ENCODE results near the gene BOD1L1. TPM values are rescaled to one million over a fixed set of nuclear protein-coding genes. Genes with fewer than 3 reads are reported as not detected.

The BOD1L1 gene
- total RNA-seq, 4 donors from 2014 or later, result 36.9 to 74.1 (median 49.6) TPM

- intact Hi-C loops (cut with DNase I), result no loop called here
- DNase-seq, result no peak
- no peaks in the 10 kb centered on the region for H3K9me3 ChIP-seq
- H3K36me3 ChIP-seq, result no peaks in the 10 kb centered on the region
- TF ChIP-seq CTCF (IDR thresholded peaks at IDR 0.05) (no peak), POLR2A (IDR thresholded peaks at IDR 0.05) (no peak)
- no peaks in the 10 kb centered on the region for H3K4me1 ChIP-seq
- WGBS, 2 donors, result 62 to 75% methylated on average over 3 of the region's 3 CpGs
- peak overlapping the region in 1 of 3 donors; percentile 39 for H3K4me3 ChIP-seq (replicated peaks in 1 of 3)
- no peaks in the 10 kb centered on the region for H3K27me3 ChIP-seq
- H3K27ac ChIP-seq, result no peak overlapping the region
Measured at GRCh38 chr4:13653766-13654161, 26.2 kb upstream of the BOD1L1 start.

GRCh38 chr4:13647031-13647430, 19.5 kb upstream of the BOD1L1 start:
- no peak for DNase-seq
- H3K36me3 ChIP-seq, result no peaks in the 10 kb centered on the region
- TF ChIP-seq POLR2A (IDR thresholded peaks at IDR 0.05) (no peak), CTCF (IDR thresholded peaks at IDR 0.05) (no peak)
- no peaks in the 10 kb centered on the region for H3K27me3 ChIP-seq
- H3K9me3 ChIP-seq, result no peaks in the 10 kb centered on the region
- H3K27ac ChIP-seq, result no peak overlapping the region
- H3K4me1 ChIP-seq, result no peaks in the 10 kb centered on the region
- intact Hi-C loops (cut with DNase I), result no loop called here
- H3K4me3 ChIP-seq (replicated peaks in 1 of 3), result no peak overlapping the region
- 28 to 30% methylated on average over 6 of the region's 6 CpGs for WGBS, 2 donors

- WGBS, 2 donors, result 82 to 97% methylated on average over 1 of the region's 1 CpG
- Histone ChIP-seq H3K27ac (no peak overlapping the region), H3K4me1 (no peaks in the 10 kb centered on the region), H3K9me3 (no peaks in the 10 kb centered on the region), H3K36me3 (no peaks in the 10 kb centered on the region), H3K4me3 (replicated peaks in 1 of 3) (no peak overlapping the region), H3K27me3 (no peaks in the 10 kb centered on the region)
- no peak for DNase-seq
- TF ChIP-seq CTCF (IDR thresholded peaks at IDR 0.05) (no peak), POLR2A (IDR thresholded peaks at IDR 0.05) (no peak)
- intact Hi-C loops (cut with DNase I), result no loop called here
Measured at GRCh38 chr4:13645075-13645474, 17.6 kb upstream of the BOD1L1 start.

DNA sequence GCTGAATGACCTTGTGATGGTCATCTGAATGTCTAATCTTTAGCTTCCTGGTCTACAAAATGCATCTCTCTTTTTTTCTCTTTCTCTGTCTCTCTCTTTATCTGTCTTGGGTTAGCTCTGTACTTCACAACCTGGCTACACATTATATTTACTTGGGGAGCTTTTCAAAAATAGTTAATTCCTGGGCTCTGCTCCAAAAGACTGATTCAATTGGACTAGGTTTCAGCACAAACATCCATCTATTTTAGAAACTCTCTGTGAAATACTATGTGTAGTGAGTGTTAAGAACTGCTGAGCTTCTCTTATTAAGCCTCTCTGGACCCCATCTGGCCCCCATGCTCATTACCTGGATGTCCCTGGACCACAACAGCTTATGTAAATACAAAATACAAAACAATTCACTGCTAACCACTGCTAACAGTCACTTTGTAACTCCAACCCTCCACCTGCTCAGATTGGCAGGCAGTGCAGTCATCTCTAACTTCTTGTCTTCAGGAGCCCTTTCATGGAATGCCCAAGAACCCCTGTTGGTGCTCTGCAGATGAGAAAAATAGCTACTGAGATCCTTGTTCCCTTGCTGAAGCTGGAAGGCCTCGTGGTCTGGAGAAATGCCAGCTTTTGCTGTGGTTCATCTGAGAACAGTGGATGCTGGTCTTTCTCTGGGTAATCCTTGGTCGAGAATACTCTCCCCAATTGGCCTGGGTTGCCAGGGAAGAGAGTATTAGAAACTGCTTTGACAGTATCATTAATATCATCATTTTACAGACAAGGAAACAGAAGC, 14.8 kb upstream of the BOD1L1 start:
- DNase-seq, result peak in 1 of 2 donors; percentile 27
- no peak overlapping the region for H3K4me3 ChIP-seq (replicated peaks in 1 of 3)

More for the DNA sequence above, 14.8 kb upstream of the BOD1L1 start:
- Histone ChIP-seq H3K27ac (no peak overlapping the region), H3K27me3 (no peaks in the 10 kb centered on the region), H3K9me3 (no peaks in the 10 kb centered on the region), H3K36me3 (no peaks in the 10 kb centered on the region), H3K4me1 (no peaks in the 10 kb centered on the region)
- TF ChIP-seq POLR2A (IDR thresholded peaks at IDR 0.05), result no peak
- no peak for TF ChIP-seq CTCF (IDR thresholded peaks at IDR 0.05)
- WGBS, 2 donors, result 25 to 43% methylated on average over 2 of the region's 2 CpGs
- intact Hi-C loops (cut with DNase I), result no loop called here
